Measurements from ENCODE around the gene PDC.
"Not testable (repeated sequence)": the region's sequence is repeated elsewhere in the genome, so short reads cannot be mapped to it uniquely, and the experiment has no call there.

Gene PDC

DNA sequence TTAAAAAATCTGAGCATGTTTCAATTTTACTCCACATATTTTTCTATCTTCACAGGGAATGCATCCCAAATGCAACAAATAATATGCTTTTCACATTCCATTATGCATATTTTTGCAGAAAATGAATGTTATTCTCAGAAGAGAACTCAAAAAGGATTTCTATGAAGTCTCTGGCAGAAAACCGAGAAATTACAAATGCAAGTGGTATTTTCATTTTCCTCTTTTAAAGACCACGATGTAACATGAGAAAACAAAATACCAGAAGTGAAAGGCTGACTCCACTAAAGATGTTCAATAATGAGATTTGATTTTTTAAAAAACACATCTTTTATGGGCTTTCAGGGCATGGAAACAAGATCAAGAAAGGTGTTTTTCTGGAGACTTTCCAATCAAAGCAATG lies 5.0 kb upstream of the PDC start:
- DNase-seq (ENCODE audit: low read depth in 2 of 2): no peak

GRCh38 chr1:186465491-186465890 lies 4.6 kb upstream of the PDC start:
- not testable (repeated sequence) for DNase-seq (ENCODE audit: low read depth in 2 of 2)

GRCh38 chr1:186463926-186464325 lies 3.0 kb upstream of the PDC start:
- DNase-seq (ENCODE audit: low read depth in 2 of 2): no peak

DNA sequence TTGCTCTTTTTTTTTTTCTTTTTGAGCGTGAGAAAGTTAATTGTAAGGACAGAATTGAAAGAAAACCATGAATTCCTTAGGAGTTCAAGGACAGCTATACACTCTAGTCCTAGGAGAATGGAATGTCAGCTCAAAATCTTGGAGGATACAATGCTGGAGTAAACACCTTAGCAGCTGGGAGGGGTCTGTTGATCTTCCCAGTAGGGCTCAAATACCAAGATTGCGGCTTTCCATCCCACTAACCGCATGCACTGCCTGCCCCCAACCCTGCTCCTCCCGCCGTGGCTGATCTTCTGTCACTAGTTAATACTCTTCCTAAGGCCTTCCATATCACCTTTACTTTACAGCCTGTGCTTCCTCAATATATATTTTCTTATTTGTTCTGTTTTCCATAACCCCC lies 2.6 kb upstream of the PDC start:
- no peak for DNase-seq (ENCODE audit: low read depth in 2 of 2)

GRCh38 chr1:186459161-186459560 lies 1.8 kb downstream of the PDC start:
- not testable (repeated sequence) for DNase-seq (ENCODE audit: low read depth in 2 of 2)

DNA sequence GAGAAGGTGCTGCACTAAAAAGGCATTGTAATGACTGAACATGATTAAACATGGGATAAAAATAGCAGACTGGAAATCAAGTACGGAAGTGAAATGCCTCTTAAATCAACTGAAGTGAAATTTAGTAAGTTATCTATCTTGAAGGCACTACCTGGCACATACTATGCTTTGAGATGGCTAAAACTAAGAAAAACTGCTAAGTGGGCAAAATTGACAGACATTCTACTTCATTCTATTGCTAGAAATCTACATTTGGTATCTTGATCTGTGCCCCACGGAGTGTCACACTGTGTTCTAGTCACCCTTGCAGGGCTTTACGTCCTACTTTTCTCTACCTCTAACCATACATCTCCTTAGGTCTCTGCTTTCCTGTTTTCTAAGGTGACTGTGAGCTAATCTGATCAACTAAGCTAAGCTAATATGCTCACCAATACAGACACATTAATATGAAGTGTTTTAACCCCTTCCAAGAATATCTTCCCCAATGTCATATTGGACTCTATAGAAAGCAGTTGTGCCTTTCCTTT lies 4.1 kb downstream of the PDC start:
- no peak for DNase-seq (ENCODE audit: low read depth in 2 of 2)

GRCh38 chr1:186454981-186455380 lies 5.9 kb downstream of the PDC start:
- DNase-seq (ENCODE audit: low read depth in 2 of 2): no peak

DNA sequence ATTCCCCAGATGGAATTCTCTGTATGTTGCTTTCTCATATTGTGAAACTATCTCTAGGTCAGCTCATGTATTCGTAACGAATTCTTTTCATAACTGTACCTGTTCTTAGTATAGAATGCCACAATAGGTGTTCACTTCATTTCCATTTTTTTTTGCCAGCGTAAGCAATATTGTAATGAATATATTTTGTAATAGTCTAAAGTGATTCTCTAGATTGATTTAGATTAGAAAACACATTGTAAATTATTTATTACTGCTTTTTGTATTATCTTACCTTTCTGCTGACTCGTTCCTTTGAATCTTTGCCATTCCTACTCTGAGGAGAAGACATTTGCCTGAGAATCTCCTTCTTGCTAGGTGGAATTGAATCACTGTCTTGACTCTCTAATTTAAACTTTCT lies 14.8 kb downstream of the PDC start:
- no peak for DNase-seq (ENCODE audit: low read depth in 2 of 2)

GRCh38 chr1:186443638-186444037 lies 17.3 kb downstream of the PDC start:
- no peak for DNase-seq (ENCODE audit: low read depth in 2 of 2)

- no peak for DNase-seq (ENCODE audit: low read depth in 2 of 2)
Observed at GRCh38 chr1:186442651-186443375, 18.1 kb downstream of the PDC start.

DNA sequence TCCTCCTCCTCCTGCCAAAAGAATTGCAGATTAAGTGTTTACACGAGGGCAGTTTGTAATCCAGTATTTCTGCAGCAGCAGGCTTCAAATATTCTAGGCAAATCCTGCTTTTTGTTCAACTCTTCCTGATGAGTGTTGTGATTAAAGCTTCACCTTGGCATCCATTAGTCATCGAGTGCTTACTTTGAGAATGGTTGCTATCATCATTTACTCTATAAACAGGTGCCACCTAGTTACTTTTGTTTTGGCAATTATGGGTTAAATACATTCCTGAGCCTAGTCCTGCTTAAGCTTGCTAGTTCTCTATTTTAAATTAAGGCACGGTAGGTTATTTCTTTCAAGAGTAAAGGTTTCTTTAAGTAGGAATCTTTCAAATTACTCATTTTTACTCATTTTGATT lies 20.3 kb downstream of the PDC start:
- DNase-seq (ENCODE audit: low read depth in 2 of 2): no peak

- no peak for DNase-seq (ENCODE audit: low read depth in 2 of 2)
Observed at GRCh38 chr1:186438567-186438966, 22.3 kb downstream of the PDC start.

DNA sequence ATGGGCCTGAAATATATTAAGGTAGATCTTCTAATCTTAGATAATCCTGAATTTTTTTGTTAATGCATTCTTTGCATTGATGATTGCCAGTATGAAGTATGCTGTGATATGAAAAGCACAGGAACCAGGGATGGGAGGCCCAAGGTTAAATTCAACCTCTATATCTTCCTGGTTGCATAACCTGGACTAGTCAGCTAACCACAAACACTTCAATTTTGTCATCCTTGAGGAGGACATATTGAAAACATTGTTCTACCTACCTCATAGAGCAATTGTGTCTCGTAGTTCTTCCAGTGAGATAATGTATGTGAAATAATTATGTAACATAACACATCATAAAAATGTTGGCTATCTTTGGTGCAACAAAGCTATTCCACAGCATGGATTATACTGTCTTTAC lies 25.6 kb downstream of the PDC start:
- no peak for DNase-seq (ENCODE audit: low read depth in 2 of 2)

DNA sequence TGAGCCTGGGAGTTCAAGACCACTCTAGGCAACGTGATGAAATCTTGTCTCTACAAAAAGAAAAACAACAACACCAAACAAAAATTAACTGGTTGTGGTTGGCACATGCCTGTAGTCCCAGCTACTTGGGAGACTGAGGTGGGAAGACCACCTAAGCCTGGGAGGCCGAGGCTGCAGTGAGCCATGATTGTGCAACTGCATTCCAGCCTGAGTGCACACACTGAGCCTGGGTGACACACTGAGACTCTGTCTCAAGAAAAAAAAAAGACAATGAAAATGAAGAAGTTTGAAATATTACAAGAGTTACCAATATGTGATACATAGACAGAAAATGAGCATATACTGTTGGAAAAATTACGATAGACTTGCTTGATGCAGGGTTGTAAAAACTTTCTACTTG lies 31.9 kb downstream of the PDC start:
- no peak for DNase-seq (ENCODE audit: low read depth in 2 of 2)

DNA sequence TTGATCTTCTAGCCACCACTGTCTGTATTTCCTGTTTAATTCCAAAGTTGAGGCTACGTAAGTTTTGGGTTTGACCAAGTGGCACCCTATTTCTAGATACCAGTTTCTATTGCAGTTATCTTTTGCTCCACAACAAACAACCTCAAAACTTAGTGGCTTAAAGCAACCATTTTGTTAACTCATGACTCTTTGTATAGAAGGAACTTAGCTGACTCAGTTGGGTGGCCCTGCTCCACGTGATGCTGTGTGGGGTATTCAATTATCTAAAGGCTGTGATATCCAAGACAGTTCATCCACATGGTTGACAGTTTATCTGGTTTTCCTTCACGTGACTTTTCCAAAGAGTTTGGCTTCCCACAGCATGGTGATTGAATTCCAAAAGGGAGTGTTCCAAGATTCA lies 34.8 kb downstream of the PDC start:
- DNase-seq (ENCODE audit: low read depth in 2 of 2): no peak

DNA sequence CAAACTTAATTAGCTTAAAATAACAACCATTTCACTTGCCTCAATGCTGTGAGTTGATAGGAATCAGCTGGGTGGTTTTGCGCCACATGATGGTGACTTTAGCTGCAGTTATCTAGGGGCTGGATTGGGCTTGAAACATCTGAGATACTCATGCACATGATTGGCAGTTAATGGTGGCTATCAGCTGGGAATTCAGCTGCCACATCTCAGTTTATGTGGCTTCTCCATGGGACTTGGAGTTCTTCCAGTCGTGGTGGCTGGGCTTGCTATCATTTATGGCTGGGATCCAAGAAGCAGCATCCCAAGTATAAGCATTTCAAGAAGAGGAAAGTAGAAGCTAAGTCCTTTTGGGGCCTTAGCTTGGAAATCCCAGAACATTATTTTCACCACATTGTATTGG lies 36.4 kb downstream of the PDC start:
- DNase-seq (ENCODE audit: low read depth in 2 of 2): no peak

DNA sequence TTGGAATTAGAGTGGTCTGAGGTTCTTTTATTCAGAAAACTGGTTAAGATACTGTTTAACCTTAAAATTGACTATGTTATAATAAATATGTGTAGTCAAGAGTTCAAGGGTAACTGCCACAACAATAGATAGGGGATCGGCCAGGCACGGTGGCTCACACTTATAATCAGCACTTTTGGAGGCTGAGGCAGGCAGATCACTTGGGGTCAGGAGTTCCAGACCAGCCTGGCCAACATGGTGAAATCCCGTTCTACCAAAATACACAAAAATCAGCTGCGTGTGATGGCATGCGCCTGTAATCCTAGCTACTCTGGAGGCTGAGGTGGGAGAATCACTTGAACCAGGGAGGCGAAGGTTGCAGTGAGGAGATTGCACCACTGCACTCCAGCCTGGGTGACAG lies 39.5 kb downstream of the PDC start:
- DNase-seq (ENCODE audit: low read depth in 2 of 2): no peak

DNA sequence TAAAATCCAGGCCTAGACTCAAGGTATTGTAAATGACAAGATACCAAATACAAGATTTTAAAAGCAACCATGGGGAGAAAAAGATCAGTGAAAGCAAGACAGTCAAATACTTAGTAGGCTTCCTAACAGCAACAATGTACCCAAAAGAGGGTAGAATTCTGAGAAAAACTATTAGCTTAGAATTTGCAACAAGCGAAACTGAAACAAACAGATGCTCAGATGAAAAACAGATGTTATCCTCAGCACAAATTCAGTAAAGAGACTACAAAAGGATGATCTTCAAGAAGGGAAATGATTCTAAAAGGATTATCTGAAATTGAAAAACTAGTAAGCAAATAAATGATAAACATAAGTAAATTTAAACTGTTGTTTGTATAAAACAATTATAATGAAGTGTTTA lies 40.0 kb downstream of the PDC start:
- no peak for DNase-seq (ENCODE audit: low read depth in 2 of 2)

- DNase-seq (ENCODE audit: low read depth in 2 of 2): no peak
Observed at GRCh38 chr1:186420311-186420710, 40.6 kb downstream of the PDC start.

GRCh38 chr1:186418503-186418902 lies 42.4 kb downstream of the PDC start:
- no peak for DNase-seq (ENCODE audit: low read depth in 2 of 2)

GRCh38 chr1:186413319-186413718 lies 47.6 kb downstream of the PDC start:
- DNase-seq (ENCODE audit: low read depth in 2 of 2): no peak

- DNase-seq (ENCODE audit: low read depth in 2 of 2): no peak
Observed at GRCh38 chr1:186409091-186409490, 51.8 kb downstream of the PDC start.

- no peak for DNase-seq (ENCODE audit: low read depth in 2 of 2)
Observed at GRCh38 chr1:186404454-186405051, 56.4 kb downstream of the PDC start.

GRCh38 chr1:186403632-186404031 lies 57.3 kb downstream of the PDC start:
- DNase-seq (ENCODE audit: low read depth in 2 of 2): no peak

Data from activated CD4-positive, alpha-beta T cell treated with anti-CD3 and anti-CD28 coated beads for 24 hours (primary cell).